DOHH2 (cell line): ENCODE measurements around the gene DOCK8.

ENCODE experiments used
- CTCF ChIP-seq: fragments of 200-600 bp; sonication (generic); IDR thresholded peaks from one replicate; pipeline ENCODE4 v1.5.1; 2014; ENCODE audit warnings: antibody characterized with exemption, mild to moderate bottlenecking, low read depth, low read length; ENCODE audit not compliant: poor library complexity, severe bottlenecking
- EZH2phosphoT487 ChIP-seq: fragments of 200-600 bp; sonication (generic); IDR thresholded peaks from 2 replicates; pipeline ENCODE4 v1.6.1; 2017; ENCODE audit warnings: borderline replicate concordance, mild to moderate bottlenecking, antibody characterized with exemption, low read length, moderate library complexity, mixed read lengths

GRCh38 chr9:396396-396795, 181.7 kb downstream of the DOCK8 start:
- no peak for TF ChIP-seq CTCF
- TF ChIP-seq EZH2phosphoT487 = no peak
